ENCODE results near the gene NLGN1. TPM values are rescaled to one million over a fixed set of nuclear protein-coding genes. Genes with fewer than 3 reads are reported as not detected.

The NLGN1 gene
- total RNA-seq, 3 donors from 2014 or later = 4.4 to 12.3 (median 6.9) TPM

DNA sequence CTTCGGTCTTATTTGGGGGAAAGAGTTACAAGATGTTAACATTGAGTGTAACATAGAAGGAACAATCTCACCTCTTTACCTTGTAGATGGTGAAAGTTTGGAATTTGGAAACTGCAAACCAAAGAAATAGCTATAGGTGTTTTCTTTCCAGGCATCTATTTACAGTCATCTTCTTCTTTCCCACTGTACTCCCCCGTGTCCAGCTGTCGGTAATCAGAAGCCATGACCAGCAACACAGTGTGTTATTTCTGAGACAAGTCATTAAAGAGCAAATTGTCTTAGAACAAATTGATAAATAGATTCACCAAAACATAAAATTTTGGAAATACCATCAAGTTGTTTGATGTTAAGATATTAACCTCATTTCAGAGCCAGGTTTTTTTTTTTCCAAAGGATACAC lies 871.0 kb downstream of the NLGN1 start:
- Histone ChIP-seq H3K27ac (no peak overlapping the region), H3K9me3 (no peaks in the 10 kb centered on the region), H3K4me3 (no peak overlapping the region), H3K27me3 (no peaks in the 10 kb centered on the region), H3K36me3 (no peaks in the 10 kb centered on the region), H3K4me1 (no peaks in the 10 kb centered on the region)
- intact Hi-C loops (cut with DNase I; ENCODE audit: low total_unique reads) = no loop called here
- TF ChIP-seq POLR2A (IDR thresholded peaks at IDR 0.05) (no peak), POLR2AphosphoS5 (IDR thresholded peaks at IDR 0.05) (no peak), CTCF (IDR thresholded peaks at IDR 0.05) (no peak)
- no peak for DNase-seq (ENCODE audit: low spot score in 2 of 2)

GRCh38 chr3:174270841-174271240 lies 873.3 kb downstream of the NLGN1 start:
- no peak overlapping the region for H3K4me3 ChIP-seq
- no peak overlapping the region for H3K27ac ChIP-seq
- intact Hi-C loops (cut with DNase I; ENCODE audit: low total_unique reads) = no loop called here
- H3K27me3 ChIP-seq = no peaks in the 10 kb centered on the region
- H3K4me1 ChIP-seq = no peaks in the 10 kb centered on the region
- no peak for TF ChIP-seq POLR2A (IDR thresholded peaks at IDR 0.05)
- no peaks in the 10 kb centered on the region for H3K36me3 ChIP-seq
- no peak for DNase-seq (ENCODE audit: low spot score in 2 of 2)
- no peaks in the 10 kb centered on the region for H3K9me3 ChIP-seq

- H3K27me3 ChIP-seq = no peaks in the 10 kb centered on the region
- H3K4me3 ChIP-seq = no peak overlapping the region
- TF ChIP-seq POLR2A (IDR thresholded peaks at IDR 0.05) (no peak), POLR2AphosphoS5 (IDR thresholded peaks at IDR 0.05) (no peak), CTCF (IDR thresholded peaks at IDR 0.05) (no peak)
- intact Hi-C loops (cut with DNase I; ENCODE audit: low total_unique reads) = no loop called here
- no peaks in the 10 kb centered on the region for H3K36me3 ChIP-seq
- H3K27ac ChIP-seq = no peak overlapping the region
- no peak for DNase-seq (ENCODE audit: low spot score in 2 of 2)
- no peaks in the 10 kb centered on the region for H3K9me3 ChIP-seq
- no peaks in the 10 kb centered on the region for H3K4me1 ChIP-seq
These were observed 877.8 kb downstream of the NLGN1 start for GRCh38 chr3:174275336-174275735.

DNA sequence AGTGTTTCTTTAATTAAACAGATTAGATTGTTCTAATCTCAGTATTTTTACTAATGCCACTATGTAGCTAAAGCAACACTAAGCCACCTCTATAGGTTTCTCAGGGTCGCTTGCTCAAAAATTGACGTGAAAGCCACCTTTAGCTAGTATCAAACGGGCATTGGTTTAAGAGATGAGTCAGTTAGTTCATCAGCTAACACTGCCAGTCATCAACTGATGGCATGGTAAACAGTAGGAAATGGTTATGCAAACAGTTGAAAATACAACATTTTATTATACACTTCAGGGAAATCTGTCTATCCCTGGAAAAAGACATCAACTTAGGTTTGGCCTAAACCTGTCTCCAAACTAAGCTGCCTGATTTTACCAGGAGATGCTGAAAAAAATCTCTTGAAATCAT lies 879.3 kb downstream of the NLGN1 start:
- Histone ChIP-seq H3K27ac (no peak overlapping the region), H3K4me3 (no peak overlapping the region), H3K4me1 (no peaks in the 10 kb centered on the region), H3K36me3 (no peaks in the 10 kb centered on the region), H3K27me3 (no peaks in the 10 kb centered on the region), H3K9me3 (no peaks in the 10 kb centered on the region)
- TF ChIP-seq POLR2A (IDR thresholded peaks at IDR 0.05) (no peak), POLR2AphosphoS5 (IDR thresholded peaks at IDR 0.05) (no peak), CTCF (IDR thresholded peaks at IDR 0.05) (no peak)
- no peak for DNase-seq (ENCODE audit: low spot score in 2 of 2)
- intact Hi-C loops (cut with DNase I; ENCODE audit: low total_unique reads) = no loop called here

GRCh38 chr3:174278094-174278493 lies 880.5 kb downstream of the NLGN1 start:
- intact Hi-C loops (cut with DNase I; ENCODE audit: low total_unique reads) = no loop called here
- no peak for DNase-seq (ENCODE audit: low spot score in 2 of 2)
- TF ChIP-seq POLR2A (IDR thresholded peaks at IDR 0.05) = no peak
- no peak for TF ChIP-seq CTCF (IDR thresholded peaks at IDR 0.05)
- TF ChIP-seq POLR2AphosphoS5 (IDR thresholded peaks at IDR 0.05) = no peak
- Histone ChIP-seq H3K27me3 (no peaks in the 10 kb centered on the region), H3K4me1 (no peaks in the 10 kb centered on the region), H3K27ac (no peak overlapping the region), H3K4me3 (no peak overlapping the region), H3K9me3 (no peaks in the 10 kb centered on the region), H3K36me3 (no peaks in the 10 kb centered on the region)

GRCh38 chr3:174280186-174280585 lies 882.6 kb downstream of the NLGN1 start:
- H3K27me3 ChIP-seq = no peaks in the 10 kb centered on the region
- no peak for DNase-seq (ENCODE audit: low spot score in 2 of 2)
- H3K36me3 ChIP-seq = no peaks in the 10 kb centered on the region
- H3K4me3 ChIP-seq = no peak overlapping the region
- no peaks in the 10 kb centered on the region for H3K4me1 ChIP-seq
- TF ChIP-seq POLR2AphosphoS5 (IDR thresholded peaks at IDR 0.05) (no peak), POLR2A (IDR thresholded peaks at IDR 0.05) (no peak), CTCF (IDR thresholded peaks at IDR 0.05) (no peak)
- intact Hi-C loops (cut with DNase I; ENCODE audit: low total_unique reads) = no loop called here
- H3K9me3 ChIP-seq = no peaks in the 10 kb centered on the region
- H3K27ac ChIP-seq = no peak overlapping the region
